Measurements from ENCODE around the gene UNC5B. TPM values are rescaled to one million over a fixed set of nuclear protein-coding genes. Genes with fewer than 3 reads are reported as not detected.

The UNC5B gene
- total RNA-seq, 1 donor from 2014 or later: 0.63 TPM

DNA sequence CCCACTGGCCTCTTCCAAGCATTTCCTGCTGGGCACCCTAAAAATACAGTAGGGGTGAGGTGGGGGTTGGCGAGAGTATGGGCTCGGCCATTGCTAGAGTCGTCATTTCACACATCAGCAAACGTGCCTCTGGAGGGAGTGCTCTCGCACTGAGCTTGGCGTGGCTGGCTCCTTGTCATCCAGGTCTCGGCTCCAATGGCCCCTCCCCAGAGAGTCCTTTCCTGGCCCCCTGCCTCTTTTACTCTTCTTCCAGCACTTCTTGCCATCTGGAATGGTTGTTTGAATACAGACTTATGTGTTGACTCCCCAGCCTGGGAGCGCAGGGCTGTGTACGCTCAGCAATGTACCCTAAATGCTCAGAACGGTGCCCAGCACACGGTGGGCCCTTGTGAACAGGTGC, 18.8 kb downstream of the UNC5B start:
- TF ChIP-seq, protein P1, sequence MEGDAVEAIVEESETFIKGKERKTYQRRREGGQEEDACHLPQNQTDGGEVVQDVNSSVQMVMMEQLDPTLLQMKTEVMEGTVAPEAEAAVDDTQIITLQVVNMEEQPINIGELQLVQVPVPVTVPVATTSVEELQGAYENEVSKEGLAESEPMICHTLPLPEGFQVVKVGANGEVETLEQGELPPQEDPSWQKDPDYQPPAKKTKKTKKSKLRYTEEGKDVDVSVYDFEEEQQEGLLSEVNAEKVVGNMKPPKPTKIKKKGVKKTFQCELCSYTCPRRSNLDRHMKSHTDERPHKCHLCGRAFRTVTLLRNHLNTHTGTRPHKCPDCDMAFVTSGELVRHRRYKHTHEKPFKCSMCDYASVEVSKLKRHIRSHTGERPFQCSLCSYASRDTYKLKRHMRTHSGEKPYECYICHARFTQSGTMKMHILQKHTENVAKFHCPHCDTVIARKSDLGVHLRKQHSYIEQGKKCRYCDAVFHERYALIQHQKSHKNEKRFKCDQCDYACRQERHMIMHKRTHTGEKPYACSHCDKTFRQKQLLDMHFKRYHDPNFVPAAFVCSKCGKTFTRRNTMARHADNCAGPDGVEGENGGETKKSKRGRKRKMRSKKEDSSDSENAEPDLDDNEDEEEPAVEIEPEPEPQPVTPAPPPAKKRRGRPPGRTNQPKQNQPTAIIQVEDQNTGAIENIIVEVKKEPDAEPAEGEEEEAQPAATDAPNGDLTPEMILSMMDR (conservative IDR thresholded peaks at IDR 0.05; ENCODE audit: low read depth, low read length): no peak
- H3K4me3 ChIP-seq (ENCODE audit: low read depth, low read length): no peak overlapping the region
- DNase-seq (ENCODE audit: low read depth): no peak

DNA sequence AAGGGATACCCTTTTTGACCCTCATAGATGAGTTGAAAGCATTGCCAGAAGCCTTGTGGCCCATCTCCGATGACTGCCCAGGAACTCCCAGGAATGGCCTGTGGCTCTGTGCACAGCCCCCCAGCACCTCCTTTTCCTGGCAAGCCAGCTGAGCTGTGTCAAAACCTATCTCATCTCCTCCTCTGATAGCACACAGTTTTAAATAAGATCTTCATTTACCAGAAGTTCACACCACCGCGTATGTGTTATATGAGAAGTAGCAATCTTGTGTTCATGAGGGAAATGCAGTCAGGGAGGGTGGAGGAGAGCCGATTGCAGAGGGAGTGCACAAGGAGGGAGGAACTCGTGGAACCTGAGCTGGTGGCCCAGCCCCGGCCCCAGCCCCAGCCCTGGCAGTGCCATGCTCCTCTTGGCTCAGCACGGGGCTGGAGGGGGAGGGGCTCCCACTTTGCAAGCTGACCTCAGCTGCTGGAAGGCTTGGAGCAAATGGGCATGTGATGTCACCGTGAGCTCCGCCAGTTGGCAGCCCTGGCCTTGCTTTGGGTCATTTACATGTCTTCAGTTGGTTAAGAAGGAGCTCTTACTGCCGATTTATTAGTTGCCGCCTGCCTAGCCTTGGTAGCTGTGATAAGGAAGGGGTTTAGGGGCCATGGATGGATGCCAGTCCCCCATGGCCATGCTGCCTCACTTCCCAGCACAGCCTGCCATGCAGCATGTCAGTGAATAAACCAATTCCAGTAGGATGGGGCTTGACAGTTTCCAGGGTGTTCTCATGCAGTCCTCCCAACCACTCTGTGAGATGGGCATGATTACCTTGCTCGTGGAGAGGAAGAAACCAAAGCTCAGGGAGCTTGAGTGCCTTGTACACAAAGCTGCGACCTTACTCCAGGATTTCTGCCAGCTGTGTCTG, 20.0 kb downstream of the UNC5B start:
- DNase-seq (ENCODE audit: low read depth): no peak
- TF ChIP-seq, protein P1 (conservative IDR thresholded peaks at IDR 0.05; ENCODE audit: low read depth, low read length): no peak
- H3K4me3 ChIP-seq (ENCODE audit: low read depth, low read length): no peak overlapping the region

DNA sequence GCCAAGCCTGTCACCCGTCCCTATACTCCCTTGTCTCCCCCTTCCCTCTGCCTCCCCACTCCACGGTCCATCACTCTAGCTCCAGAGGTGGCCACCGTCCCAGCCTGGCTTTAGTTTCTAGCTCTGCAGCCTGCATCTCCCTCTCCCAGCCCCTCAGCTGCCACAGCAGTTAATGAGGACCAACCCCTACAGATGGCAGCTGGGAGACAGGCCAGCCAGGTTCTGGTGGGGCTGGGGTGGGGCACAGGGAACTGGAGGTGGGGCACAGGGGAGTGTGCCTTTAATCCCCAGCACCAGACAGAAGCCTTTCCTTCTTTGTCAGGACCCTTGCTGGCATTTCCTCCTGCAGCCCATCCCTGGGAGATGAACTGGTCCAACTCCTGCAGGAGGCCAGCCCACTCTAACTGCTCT, 21.1 kb downstream of the UNC5B start:
- DNase-seq (ENCODE audit: low read depth): no peak
- no peak overlapping the region for H3K4me3 ChIP-seq (ENCODE audit: low read depth, low read length)
- TF ChIP-seq, protein P1 (conservative IDR thresholded peaks at IDR 0.05; ENCODE audit: low read depth, low read length): no peak

DNA sequence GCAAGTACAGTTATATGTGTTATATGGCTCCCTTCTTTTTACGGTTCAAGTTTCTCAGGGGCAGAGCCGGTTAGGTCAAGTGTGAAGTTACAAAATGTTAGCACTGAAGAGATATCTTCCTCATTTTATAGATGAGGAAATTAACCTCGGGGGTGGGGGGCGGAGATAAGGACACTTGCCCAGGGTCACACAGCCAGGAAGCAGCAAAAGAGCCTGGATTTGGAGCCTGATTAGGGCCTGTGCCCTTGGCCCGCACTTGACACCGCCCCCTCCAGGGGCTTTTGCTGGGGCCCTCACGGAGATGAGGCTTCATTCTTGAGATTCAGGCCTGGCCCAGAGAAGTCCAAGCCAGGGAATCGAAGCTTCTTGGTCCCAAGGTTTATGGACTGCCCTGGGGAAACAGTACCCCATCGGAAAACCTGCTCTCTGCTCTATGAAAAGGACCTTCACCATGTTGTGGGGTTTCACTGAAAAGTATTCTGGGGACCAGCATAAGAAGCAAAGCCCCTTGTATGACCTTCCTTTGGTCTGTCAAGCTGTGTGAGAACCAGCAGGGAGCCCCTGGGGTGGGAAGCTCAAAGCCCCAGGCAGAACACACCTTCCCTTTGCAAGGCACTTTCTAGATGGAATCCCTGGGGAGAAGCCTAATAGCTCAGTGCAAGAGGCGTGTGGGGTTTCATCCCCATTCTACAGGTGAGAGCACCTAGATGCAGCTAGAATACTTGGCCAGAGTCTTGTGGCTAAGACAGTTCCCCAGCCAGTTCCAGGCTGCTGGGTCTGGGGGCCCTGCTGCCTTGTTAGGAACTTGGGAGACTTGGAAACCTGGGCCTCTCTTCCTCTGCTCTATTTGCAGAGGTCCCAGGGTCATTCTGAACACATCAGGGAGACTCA, 21.9 kb downstream of the UNC5B start:
- TF ChIP-seq, protein P1 (conservative IDR thresholded peaks at IDR 0.05; ENCODE audit: low read depth, low read length): no peak
- no peak overlapping the region for H3K4me3 ChIP-seq (ENCODE audit: low read depth, low read length)
- DNase-seq (ENCODE audit: low read depth): no peak

DNA sequence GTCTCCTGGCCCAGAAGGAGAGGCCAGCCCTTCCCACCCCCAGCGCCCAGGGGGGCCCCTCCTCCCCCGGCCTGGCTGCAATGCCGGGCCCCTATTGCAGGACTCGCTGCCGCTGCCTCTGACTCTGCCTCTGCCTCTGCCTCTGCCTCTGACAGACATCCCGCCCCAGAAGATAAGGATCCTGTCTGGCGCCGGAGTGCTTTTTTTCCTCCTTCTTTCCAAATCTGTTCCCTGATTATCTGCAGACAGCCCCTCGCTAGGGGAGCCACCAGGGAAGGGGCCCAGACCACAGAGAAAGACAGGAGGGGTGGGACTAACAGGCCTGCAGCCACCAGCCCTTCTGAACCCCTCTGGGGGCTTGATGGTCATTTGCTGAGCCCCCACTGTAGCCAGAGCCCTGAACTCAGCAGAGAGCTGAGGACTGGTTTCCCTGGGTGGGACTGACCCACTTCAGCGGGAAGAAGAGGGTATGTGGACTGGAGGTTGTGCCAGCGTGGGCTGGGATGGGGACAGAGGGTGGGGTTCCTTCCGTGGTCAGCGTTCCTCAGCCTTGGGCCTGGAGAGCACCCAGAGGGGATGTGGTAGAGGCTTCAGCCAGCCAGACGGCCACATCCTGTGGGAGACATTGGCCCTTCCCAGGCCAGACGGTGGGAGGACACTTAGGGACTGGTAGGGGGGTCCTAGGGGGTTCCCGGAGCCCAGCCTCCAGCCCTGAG, 22.8 kb downstream of the UNC5B start:
- no peak overlapping the region for H3K4me3 ChIP-seq (ENCODE audit: low read depth, low read length)
- DNase-seq (ENCODE audit: low read depth): no peak
- TF ChIP-seq, protein P1 (conservative IDR thresholded peaks at IDR 0.05; ENCODE audit: low read depth, low read length): no peak

DNA sequence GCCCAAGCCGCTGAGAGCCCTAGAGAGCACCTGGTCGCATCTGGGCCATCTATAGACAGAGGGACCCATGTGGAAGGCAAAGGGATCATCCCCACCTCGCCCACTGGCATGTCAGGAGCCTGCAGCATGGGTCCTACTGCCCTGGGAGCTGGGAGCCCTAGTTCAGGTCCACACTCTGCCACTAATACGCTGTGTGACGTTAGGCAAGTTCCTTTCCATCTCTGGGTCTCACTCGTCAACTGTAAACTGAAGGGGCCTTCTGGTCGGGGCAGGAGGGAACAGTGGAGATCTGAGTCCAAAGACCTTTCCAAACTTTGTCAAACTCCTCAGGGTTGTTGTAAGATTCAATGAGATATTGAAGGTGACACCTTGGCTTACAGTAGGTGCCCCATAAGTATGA, 23.4 kb downstream of the UNC5B start:
- TF ChIP-seq, protein P1 (conservative IDR thresholded peaks at IDR 0.05; ENCODE audit: low read depth, low read length): no peak
- DNase-seq (ENCODE audit: low read depth): no peak
- no peak overlapping the region for H3K4me3 ChIP-seq (ENCODE audit: low read depth, low read length)

Measured in epithelial cell of proximal tubule (primary cell).